OCI-LY7 (cell line): ENCODE measurements around the gene TJP3.

Experiments
- CTCF ChIP-seq: fragments of 200-600 bp; sonication (generic); conservative IDR thresholded peaks from 2 replicates; pipeline ENCODE4 v1.5.1; 2014; ENCODE audit warnings: mild to moderate bottlenecking, antibody characterized with exemption, low read length, moderate library complexity, mixed read lengths
- EZH2phosphoT487 ChIP-seq: fragments of 200-600 bp; sonication (generic); IDR thresholded peaks from 2 replicates; pipeline ENCODE4 v1.6.1; 2018; ENCODE audit warnings: low read depth, borderline replicate concordance, mild to moderate bottlenecking, mixed run types, antibody characterized with exemption, low read length, moderate library complexity, mixed read lengths

- TF ChIP-seq CTCF (no peak), EZH2phosphoT487 (no peak)
These were observed 22.3 kb downstream of the TJP3 start for GRCh38 chr19:3730457-3730958.
